ENCODE results near the gene NTM.

The NTM gene

DNA sequence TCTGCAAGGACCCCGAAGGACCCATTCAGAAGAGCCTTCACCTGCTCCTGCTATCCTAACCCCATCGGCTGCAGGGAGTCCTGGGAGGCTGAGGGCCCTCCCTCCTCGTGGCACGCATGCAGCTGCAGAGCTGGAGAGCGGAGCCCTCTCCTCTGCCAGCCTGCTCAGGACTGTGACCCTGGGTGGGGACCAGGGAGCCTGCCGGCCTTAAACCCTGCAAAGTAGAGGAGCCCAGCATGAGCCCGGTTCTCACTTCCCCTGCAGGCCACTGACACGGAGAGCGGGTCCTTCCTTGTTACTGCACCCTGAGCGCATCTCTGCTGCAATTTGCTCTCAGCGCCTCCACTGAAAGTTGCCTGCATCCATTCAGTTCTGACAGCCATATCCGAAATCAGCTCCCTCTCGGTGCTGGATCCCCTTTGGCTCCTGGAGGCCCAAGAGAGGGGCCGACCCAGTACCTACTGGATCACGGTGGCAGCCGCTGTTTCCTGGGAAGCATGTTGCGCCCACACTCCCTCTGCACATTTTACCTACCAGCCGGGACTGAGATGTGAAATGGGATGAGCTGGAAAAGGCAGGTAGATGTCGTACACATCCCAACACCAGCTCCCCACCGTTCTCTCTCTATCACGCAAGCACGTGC lies 312.1 kb downstream of the NTM start:
- FAIRE-seq = no peak
- DNase-seq (ENCODE audit: insufficient read length, low spot score) = no peak
- no peak for TF ChIP-seq POLR2AphosphoS5 (IDR thresholded peaks at IDR 0.05; ENCODE audit: low read depth, low read length)
- TF ChIP-seq POU2F2 (IDR thresholded peaks at IDR 0.05; ENCODE audit: low read depth, low read length) = no peak
- no peak for TF ChIP-seq SPI1 (IDR thresholded peaks at IDR 0.05; ENCODE audit: low read depth, low read length)
- TF ChIP-seq PAX5 (IDR thresholded peaks at IDR 0.05; ENCODE audit: insufficient read depth, low read length, severe bottlenecking) = no peak
- TF ChIP-seq POLR2A (IDR thresholded peaks at IDR 0.05; ENCODE audit: low read depth, low read length) = no peak
- TF ChIP-seq TAF1 (IDR thresholded peaks at IDR 0.05; ENCODE audit: low read depth, low read length) = no peak

DNA sequence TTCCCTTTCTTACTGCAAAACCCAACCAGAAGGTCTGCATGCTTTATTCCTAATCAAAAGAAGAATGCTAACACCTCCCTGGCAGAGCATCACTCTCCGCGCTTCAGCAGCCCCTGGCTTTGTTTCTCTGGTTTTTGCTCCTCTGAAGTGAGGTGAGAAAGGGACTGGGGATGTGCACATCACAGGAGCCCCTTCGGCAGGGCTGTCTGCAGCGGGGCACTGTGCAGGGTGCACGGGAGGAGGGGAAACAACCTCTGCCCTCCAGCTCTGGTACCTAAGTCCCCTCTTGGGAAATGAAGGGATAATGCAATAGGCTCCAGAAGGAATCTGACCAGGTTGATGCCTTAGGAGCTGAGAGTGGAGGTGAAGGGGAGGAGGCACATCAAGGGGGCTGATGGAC lies 312.7 kb downstream of the NTM start:
- DNase-seq (ENCODE audit: insufficient read length, low spot score) (no peak), FAIRE-seq (no peak)
- TF ChIP-seq TAF1 (IDR thresholded peaks at IDR 0.05; ENCODE audit: low read depth, low read length) (no peak), POLR2AphosphoS5 (IDR thresholded peaks at IDR 0.05; ENCODE audit: low read depth, low read length) (no peak), SPI1 (IDR thresholded peaks at IDR 0.05; ENCODE audit: low read depth, low read length) (no peak), POLR2A (IDR thresholded peaks at IDR 0.05; ENCODE audit: low read depth, low read length) (no peak), POU2F2 (IDR thresholded peaks at IDR 0.05; ENCODE audit: low read depth, low read length) (no peak), PAX5 (IDR thresholded peaks at IDR 0.05; ENCODE audit: insufficient read depth, low read length, severe bottlenecking) (no peak)

- no peak for TF ChIP-seq POU2F2 (IDR thresholded peaks at IDR 0.05; ENCODE audit: low read depth, low read length)
- no peak for TF ChIP-seq POLR2AphosphoS5 (IDR thresholded peaks at IDR 0.05; ENCODE audit: low read depth, low read length)
- TF ChIP-seq TAF1 (IDR thresholded peaks at IDR 0.05; ENCODE audit: low read depth, low read length) = no peak
- no peak for TF ChIP-seq PAX5 (IDR thresholded peaks at IDR 0.05; ENCODE audit: insufficient read depth, low read length, severe bottlenecking)
- TF ChIP-seq SPI1 (IDR thresholded peaks at IDR 0.05; ENCODE audit: low read depth, low read length) = no peak
- no peak for TF ChIP-seq POLR2A (IDR thresholded peaks at IDR 0.05; ENCODE audit: low read depth, low read length)
- DNase-seq (ENCODE audit: insufficient read length, low spot score) = no peak
- no peak for FAIRE-seq
Measured at GRCh38 chr11:131683666-131684065, 313.3 kb downstream of the NTM start.

GRCh38 chr11:131684111-131685060 lies 314.0 kb downstream of the NTM start:
- TF ChIP-seq TAF1 (IDR thresholded peaks at IDR 0.05; ENCODE audit: low read depth, low read length) (no peak), POU2F2 (IDR thresholded peaks at IDR 0.05; ENCODE audit: low read depth, low read length) (no peak), POLR2AphosphoS5 (IDR thresholded peaks at IDR 0.05; ENCODE audit: low read depth, low read length) (no peak), PAX5 (IDR thresholded peaks at IDR 0.05; ENCODE audit: insufficient read depth, low read length, severe bottlenecking) (no peak), POLR2A (IDR thresholded peaks at IDR 0.05; ENCODE audit: low read depth, low read length) (no peak), SPI1 (IDR thresholded peaks at IDR 0.05; ENCODE audit: low read depth, low read length) (no peak)
- FAIRE-seq (no peak), DNase-seq (ENCODE audit: insufficient read length, low spot score) (no peak)

- FAIRE-seq = no peak
Measured at GRCh38 chr11:131685206-131685605, 314.8 kb downstream of the NTM start.

GRCh38 chr11:131685906-131686305 lies 315.5 kb downstream of the NTM start:
- TF ChIP-seq TAF1 (IDR thresholded peaks at IDR 0.05; ENCODE audit: low read depth, low read length) (no peak), SPI1 (IDR thresholded peaks at IDR 0.05; ENCODE audit: low read depth, low read length) (no peak), POLR2AphosphoS5 (IDR thresholded peaks at IDR 0.05; ENCODE audit: low read depth, low read length) (no peak), POU2F2 (IDR thresholded peaks at IDR 0.05; ENCODE audit: low read depth, low read length) (no peak), POLR2A (IDR thresholded peaks at IDR 0.05; ENCODE audit: low read depth, low read length) (no peak), PAX5 (IDR thresholded peaks at IDR 0.05; ENCODE audit: insufficient read depth, low read length, severe bottlenecking) (no peak)
- DNase-seq (ENCODE audit: insufficient read length, low spot score) (no peak), FAIRE-seq (no peak)

More at GRCh38 chr11:131685206-131685605, 314.8 kb downstream of the NTM start:
- no peak for DNase-seq (ENCODE audit: insufficient read length, low spot score)
- TF ChIP-seq PAX5 (IDR thresholded peaks at IDR 0.05; ENCODE audit: insufficient read depth, low read length, severe bottlenecking) = no peak
- no peak for TF ChIP-seq POU2F2 (IDR thresholded peaks at IDR 0.05; ENCODE audit: low read depth, low read length)
- TF ChIP-seq TAF1 (IDR thresholded peaks at IDR 0.05; ENCODE audit: low read depth, low read length) = no peak
- no peak for TF ChIP-seq POLR2AphosphoS5 (IDR thresholded peaks at IDR 0.05; ENCODE audit: low read depth, low read length)
- TF ChIP-seq SPI1 (IDR thresholded peaks at IDR 0.05; ENCODE audit: low read depth, low read length) = no peak
- no peak for TF ChIP-seq POLR2A (IDR thresholded peaks at IDR 0.05; ENCODE audit: low read depth, low read length)

GRCh38 chr11:131686836-131687235 lies 316.4 kb downstream of the NTM start:
- TF ChIP-seq POLR2A (IDR thresholded peaks at IDR 0.05; ENCODE audit: low read depth, low read length) = no peak
- no peak for TF ChIP-seq POU2F2 (IDR thresholded peaks at IDR 0.05; ENCODE audit: low read depth, low read length)
- no peak for TF ChIP-seq SPI1 (IDR thresholded peaks at IDR 0.05; ENCODE audit: low read depth, low read length)
- no peak for TF ChIP-seq PAX5 (IDR thresholded peaks at IDR 0.05; ENCODE audit: insufficient read depth, low read length, severe bottlenecking)
- TF ChIP-seq TAF1 (IDR thresholded peaks at IDR 0.05; ENCODE audit: low read depth, low read length) = no peak
- no peak for TF ChIP-seq POLR2AphosphoS5 (IDR thresholded peaks at IDR 0.05; ENCODE audit: low read depth, low read length)
- DNase-seq (ENCODE audit: insufficient read length, low spot score) (no peak), FAIRE-seq (no peak)

GRCh38 chr11:131687291-131688047 lies 317.1 kb downstream of the NTM start:
- DNase-seq (ENCODE audit: insufficient read length, low spot score) (no peak), FAIRE-seq (no peak)
- TF ChIP-seq SPI1 (IDR thresholded peaks at IDR 0.05; ENCODE audit: low read depth, low read length) (no peak), POLR2AphosphoS5 (IDR thresholded peaks at IDR 0.05; ENCODE audit: low read depth, low read length) (no peak), POU2F2 (IDR thresholded peaks at IDR 0.05; ENCODE audit: low read depth, low read length) (no peak), POLR2A (IDR thresholded peaks at IDR 0.05; ENCODE audit: low read depth, low read length) (no peak), TAF1 (IDR thresholded peaks at IDR 0.05; ENCODE audit: low read depth, low read length) (no peak), PAX5 (IDR thresholded peaks at IDR 0.05; ENCODE audit: insufficient read depth, low read length, severe bottlenecking) (no peak)

Measured in GM12891 (cell line).